Epithelial cell of esophagus (primary cell): Measurements from ENCODE around the gene RHEB.

Experiments used
- DNase-seq: peaks from one replicate; pipeline ENCODE4 v3.0.0; 2010; ENCODE audit warnings: low read depth
- H3K4me3 ChIP-seq: 2 replicates; pipeline ENCODE4 v1.5.1; 2011; ENCODE audit warnings: mild to moderate bottlenecking, low read length, control low read depth
- TF ChIP-seq, protein P1 (sequence below): IDR thresholded peaks from 2 replicates; pipeline ENCODE4 v1.5.1; 2011; ENCODE audit warnings: low read depth, mild to moderate bottlenecking, low read length, control low read depth, inconsistent platforms; ENCODE audit not compliant: insufficient read depth; ENCODE audit errors: missing control alignments

Gene RHEB

DNA sequence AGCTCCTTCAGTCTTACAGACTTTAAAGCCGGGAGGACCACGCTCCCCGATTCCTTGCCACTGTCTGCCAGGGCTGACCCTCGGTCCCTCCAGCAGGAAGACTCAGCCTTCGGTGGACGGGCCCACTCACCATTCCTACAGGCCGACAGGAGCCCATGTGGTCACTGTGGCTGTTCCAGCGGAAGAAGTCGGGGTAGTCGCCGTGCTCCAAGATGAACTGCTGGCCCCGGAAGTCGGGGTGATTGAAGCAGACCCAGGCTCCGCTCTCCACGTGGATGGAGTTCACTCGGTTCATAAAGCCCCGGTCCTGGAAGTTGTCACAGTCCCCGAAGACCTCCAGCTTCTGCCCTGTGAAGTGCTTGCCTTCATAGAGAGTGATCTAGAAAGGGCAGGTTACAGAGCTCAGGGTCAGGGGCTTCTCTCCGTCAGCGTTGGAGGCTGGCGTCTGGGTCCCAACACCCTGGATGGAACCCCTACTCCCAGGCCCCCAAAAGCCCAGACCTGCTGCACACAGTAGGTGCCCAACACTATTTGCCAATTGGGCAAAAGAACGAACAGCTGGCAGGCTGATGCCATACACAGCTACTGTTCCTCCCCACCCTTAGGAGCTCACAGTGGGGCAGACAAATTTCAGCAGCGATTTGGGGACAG lies 81.7 kb downstream of the RHEB start:
- TF ChIP-seq, protein P1, sequence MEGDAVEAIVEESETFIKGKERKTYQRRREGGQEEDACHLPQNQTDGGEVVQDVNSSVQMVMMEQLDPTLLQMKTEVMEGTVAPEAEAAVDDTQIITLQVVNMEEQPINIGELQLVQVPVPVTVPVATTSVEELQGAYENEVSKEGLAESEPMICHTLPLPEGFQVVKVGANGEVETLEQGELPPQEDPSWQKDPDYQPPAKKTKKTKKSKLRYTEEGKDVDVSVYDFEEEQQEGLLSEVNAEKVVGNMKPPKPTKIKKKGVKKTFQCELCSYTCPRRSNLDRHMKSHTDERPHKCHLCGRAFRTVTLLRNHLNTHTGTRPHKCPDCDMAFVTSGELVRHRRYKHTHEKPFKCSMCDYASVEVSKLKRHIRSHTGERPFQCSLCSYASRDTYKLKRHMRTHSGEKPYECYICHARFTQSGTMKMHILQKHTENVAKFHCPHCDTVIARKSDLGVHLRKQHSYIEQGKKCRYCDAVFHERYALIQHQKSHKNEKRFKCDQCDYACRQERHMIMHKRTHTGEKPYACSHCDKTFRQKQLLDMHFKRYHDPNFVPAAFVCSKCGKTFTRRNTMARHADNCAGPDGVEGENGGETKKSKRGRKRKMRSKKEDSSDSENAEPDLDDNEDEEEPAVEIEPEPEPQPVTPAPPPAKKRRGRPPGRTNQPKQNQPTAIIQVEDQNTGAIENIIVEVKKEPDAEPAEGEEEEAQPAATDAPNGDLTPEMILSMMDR = no peak
- H3K4me3 ChIP-seq = no peak overlapping the region
- no peak for DNase-seq

DNA sequence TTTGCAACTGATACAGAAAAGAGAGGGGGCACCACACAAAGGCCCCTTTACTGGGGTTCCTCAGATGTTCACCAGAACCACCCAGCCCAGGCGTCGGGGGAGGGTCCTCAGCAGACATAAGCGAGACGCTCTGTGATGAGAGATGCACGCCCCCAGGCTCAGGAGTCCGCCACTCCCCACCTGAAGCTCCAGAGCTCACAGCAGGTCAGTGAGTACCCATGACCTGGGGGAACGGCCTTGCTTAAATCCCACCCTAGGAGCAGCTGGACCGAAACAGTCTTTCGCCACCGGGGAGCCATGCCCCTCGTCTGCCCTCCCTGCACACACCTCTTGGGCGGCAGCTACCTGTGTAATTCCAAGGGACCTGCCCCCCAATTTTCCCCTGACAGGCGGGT lies 82.5 kb downstream of the RHEB start:
- no peak for DNase-seq
- no peak overlapping the region for H3K4me3 ChIP-seq
- TF ChIP-seq, protein P1 = no peak

DNA sequence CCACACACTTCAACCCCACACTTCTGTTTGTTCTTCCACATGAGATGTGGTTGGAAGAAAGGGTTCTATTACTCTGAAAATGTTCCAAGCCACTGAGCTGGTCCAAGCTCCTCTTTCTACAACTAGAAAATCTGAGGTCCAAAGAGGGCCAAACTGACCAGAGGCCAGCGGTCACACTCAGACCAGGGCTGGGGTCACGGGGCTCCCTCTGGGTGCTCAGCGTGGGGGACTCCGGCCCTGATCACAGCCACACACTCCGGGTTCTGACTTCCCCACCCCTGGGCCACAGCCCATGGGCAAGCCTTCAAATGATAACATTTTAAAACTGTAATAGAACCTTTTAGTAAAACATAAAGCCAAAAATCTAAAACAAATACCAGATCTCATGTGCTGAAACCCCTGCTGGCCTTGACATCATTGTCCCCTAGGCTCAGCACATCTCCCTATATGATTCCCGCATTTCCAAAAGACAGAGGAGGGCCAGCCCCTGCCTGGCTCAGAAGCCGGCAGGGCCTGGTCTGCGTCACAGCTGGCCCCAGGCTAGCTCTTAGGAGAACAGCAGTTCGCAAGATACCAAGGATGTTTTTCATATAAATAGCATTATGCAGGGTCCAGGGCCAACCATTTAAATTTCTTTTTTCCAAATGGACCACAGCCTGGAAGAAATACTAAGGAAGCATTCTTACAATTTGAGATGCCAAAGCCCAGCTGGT lies 83.1 kb downstream of the RHEB start:
- no peak for DNase-seq
- TF ChIP-seq, protein P1 = no peak

DNA sequence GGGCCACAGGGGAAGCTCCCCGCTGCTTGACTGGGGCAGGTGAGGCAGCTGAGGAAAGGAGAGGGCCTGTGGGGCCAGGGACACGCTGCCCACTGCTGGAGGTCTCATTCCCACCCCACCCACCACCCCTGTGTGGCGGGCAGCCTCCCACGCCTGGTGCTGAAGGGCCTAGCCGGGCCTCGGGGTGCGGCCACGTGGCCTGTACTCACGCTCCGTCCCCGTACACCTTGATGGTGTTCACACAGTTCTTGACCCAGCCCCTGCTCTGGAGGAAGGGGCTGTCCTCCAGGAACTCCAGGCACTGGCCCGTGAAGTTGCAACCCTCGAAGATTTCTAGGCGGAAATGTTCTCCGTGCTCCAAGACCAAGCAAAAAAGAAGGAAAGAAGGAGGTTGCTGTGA lies 83.7 kb downstream of the RHEB start:
- no peak for DNase-seq
- H3K4me3 ChIP-seq = no peak overlapping the region
- TF ChIP-seq, protein P1 = no peak

More for the DNA sequence above, 83.1 kb downstream of the RHEB start:
- H3K4me3 ChIP-seq = no peak overlapping the region

GRCh38 chr7:151435103-151435916 lies 84.4 kb downstream of the RHEB start:
- no peak overlapping the region for H3K4me3 ChIP-seq
- no peak for DNase-seq
- TF ChIP-seq, protein P1 = no peak

DNA sequence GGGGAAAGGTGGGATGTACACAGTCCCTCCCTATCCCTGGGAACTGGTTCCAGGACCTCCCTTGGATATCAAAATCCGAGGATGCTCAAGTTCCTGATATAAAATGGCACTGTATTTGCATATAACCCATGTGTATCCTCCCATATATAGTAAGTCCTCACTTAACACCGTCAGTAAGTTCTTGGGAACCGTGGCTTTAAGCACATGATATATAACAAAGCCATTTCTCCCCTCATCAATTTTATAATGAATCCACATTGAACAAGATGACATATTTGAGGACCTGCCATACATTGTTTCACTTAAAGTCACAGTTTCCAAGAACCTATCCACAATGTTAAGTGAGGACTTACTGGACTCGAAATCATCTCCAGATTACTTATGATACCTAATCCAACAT lies 85.1 kb downstream of the RHEB start:
- TF ChIP-seq, protein P1 = no peak
- H3K4me3 ChIP-seq = no peak overlapping the region
- no peak for DNase-seq
